Brain microvascular endothelial cell (primary cell): ENCODE data around the gene ZFYVE16.

Experiments used
- DNase-seq: peaks from one replicate; pipeline ENCODE4 v3.0.0-alpha.2; 2020
- H3K27ac ChIP-seq: fragments of 250-450 bp; sonication (Bioruptor Pico); 2 replicates; pipeline ENCODE4 v1.5.1; 2020; ENCODE audit warnings: mild to moderate bottlenecking, moderate library complexity
- H3K27me3 ChIP-seq: fragments of 250-450 bp; sonication (Bioruptor Pico); replicated peaks from 2 replicates; pipeline ENCODE4 v1.5.1; 2020; ENCODE audit warnings: mild to moderate bottlenecking
- H3K36me3 ChIP-seq: fragments of 250-450 bp; sonication (Bioruptor Pico); replicated peaks from 2 replicates; pipeline ENCODE4 v1.5.1; 2020; ENCODE audit warnings: mild to moderate bottlenecking
- H3K4me3 ChIP-seq: 2 replicates; pipeline ENCODE4 v1.5.1; 2011; ENCODE audit warnings: low read depth, mild to moderate bottlenecking, control low read depth, low read length, moderate library complexity
- in situ Hi-C: cut with HindIII; loops from 2 replicates; pipeline ENCODE4 v1.10.0; 2017; ENCODE audit warnings: low sequenced_read_pairs, low pct_ligation_motif_present
- TF ChIP-seq, protein P1 (sequence below): IDR thresholded peaks from 2 replicates; pipeline ENCODE4 v1.5.1; 2011; ENCODE audit warnings: low read depth, mild to moderate bottlenecking, moderate library complexity, low read length, control low read depth, inconsistent platforms; ENCODE audit errors: missing control alignments

ZFYVE16 gene

DNA sequence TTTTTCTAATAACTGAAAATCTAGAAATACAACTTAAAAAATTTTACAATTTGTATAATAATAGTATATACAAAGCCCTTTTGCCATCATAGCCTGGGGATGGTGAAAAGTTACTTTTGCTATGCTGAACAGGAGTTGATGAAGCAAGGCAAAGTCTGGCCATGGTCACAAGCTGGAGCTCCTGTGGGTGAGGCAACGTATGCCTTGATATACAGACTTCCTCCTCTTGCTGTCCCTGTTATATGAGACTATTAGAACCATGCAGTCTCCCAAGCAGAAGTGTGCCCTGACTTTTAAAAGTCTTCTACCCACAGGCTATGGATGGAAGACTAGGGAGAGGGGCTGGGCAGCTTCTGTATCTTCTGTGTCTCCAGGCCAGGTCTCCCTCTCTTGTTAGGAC, 95.8 kb downstream of the ZFYVE16 start:
- H3K4me3 ChIP-seq, result no peak overlapping the region

DNA sequence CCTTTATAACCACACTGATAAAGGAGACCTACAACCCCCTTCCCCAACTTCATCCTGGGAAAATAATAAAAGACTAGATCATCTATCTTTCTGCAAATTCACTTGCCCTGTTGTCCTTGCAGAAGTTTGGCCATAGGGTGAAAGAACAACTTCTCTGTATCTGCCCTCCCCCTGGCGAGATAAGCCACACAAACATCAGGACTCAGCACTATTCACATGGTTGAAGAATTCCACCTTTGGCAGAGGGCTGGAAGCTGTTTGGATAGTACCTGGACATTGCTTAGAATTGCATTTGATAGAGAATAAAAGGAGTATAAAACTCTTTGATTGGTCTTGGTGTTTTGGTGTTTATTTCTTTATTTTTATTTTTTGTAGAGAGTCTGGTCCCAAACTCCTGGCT, 97.0 kb downstream of the ZFYVE16 start:
- Histone ChIP-seq H3K36me3 (no peaks in the 10 kb centered on the region), H3K27ac (no peak overlapping the region)
- in situ Hi-C loops, result no loop called here

More for the DNA sequence above, 95.8 kb downstream of the ZFYVE16 start:
- TF ChIP-seq, protein P1, sequence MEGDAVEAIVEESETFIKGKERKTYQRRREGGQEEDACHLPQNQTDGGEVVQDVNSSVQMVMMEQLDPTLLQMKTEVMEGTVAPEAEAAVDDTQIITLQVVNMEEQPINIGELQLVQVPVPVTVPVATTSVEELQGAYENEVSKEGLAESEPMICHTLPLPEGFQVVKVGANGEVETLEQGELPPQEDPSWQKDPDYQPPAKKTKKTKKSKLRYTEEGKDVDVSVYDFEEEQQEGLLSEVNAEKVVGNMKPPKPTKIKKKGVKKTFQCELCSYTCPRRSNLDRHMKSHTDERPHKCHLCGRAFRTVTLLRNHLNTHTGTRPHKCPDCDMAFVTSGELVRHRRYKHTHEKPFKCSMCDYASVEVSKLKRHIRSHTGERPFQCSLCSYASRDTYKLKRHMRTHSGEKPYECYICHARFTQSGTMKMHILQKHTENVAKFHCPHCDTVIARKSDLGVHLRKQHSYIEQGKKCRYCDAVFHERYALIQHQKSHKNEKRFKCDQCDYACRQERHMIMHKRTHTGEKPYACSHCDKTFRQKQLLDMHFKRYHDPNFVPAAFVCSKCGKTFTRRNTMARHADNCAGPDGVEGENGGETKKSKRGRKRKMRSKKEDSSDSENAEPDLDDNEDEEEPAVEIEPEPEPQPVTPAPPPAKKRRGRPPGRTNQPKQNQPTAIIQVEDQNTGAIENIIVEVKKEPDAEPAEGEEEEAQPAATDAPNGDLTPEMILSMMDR, result no peak
- H3K36me3 ChIP-seq, result no peaks in the 10 kb centered on the region
- H3K27me3 ChIP-seq, result no peaks in the 10 kb centered on the region
- DNase-seq, result no peak
- in situ Hi-C loops, result no loop called here
- H3K27ac ChIP-seq, result no peak overlapping the region

DNA sequence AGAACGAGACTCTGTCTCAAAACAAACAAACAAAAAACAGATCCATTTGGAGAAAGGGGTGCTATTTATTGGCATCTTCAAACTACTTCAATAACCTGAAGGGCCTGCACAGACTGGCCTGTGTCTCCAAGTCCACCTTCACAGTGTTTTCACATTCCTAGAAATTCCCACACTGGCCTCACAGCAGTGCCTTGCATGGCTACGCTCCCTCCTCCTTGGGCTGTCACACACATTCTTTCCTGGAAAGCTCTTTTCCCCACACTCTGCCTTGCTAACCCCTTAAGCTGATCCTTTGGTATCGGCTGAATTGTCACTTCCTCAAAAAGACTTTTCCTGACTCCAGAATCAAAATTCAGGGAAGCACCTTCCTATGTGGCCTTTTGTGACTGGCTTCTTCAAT, 99.8 kb downstream of the ZFYVE16 start:
- Histone ChIP-seq H3K4me3 (no peak overlapping the region), H3K27me3 (no peaks in the 10 kb centered on the region), H3K36me3 (no peaks in the 10 kb centered on the region), H3K27ac (no peak overlapping the region)
- no peak for DNase-seq
- in situ Hi-C loops, result no loop called here
- TF ChIP-seq, protein P1, result no peak

More for the DNA sequence above, 97.0 kb downstream of the ZFYVE16 start:
- no peak overlapping the region for H3K4me3 ChIP-seq
- DNase-seq, result no peak
- TF ChIP-seq, protein P1, result no peak
- H3K27me3 ChIP-seq, result no peaks in the 10 kb centered on the region

DNA sequence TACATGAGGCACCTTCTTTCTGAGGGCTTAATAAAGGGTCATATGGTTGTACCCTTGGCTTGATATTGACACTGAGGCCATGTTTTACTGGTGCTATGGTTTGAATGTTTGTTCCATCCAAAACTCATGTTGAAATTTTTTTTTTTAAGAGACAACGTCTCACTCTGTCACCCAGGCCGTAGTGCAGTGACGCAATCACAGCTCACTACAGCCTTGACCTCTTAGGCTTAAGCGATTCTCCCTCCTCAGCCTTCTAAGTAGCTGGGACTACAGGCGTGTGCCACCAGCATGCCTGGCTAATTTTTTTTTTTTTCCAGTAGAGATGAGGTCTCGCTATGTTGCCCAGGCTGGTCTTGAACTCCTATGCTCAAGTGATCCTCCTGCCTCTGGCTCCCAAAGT, 101.0 kb downstream of the ZFYVE16 start:
- in situ Hi-C loops, result no loop called here
- Histone ChIP-seq H3K27me3 (no peaks in the 10 kb centered on the region), H3K36me3 (no peaks in the 10 kb centered on the region), H3K27ac (no peak overlapping the region), H3K4me3 (no peak overlapping the region)
- DNase-seq, result no peak
- TF ChIP-seq, protein P1, result no peak

DNA sequence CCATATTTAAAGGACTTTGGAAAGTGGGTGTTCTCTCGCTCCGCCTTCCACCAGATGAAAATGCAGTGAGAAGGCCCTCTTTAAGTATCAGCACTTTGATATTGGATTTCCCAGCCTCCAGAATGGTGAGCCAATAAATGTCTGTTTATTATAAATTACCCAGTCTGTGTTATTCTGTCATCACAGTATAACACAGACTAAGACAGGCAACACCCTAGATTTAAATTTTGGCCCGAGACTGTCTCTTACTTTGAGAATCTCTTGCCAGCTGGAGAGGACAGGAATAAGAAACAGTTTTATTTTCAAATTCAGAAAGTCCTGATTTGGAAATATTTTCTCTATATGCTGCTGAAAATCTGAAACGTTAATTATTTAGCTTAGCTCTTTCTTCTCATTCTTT, 101.5 kb downstream of the ZFYVE16 start:
- Histone ChIP-seq H3K27me3 (no peaks in the 10 kb centered on the region), H3K27ac (no peak overlapping the region), H3K36me3 (no peaks in the 10 kb centered on the region), H3K4me3 (no peak overlapping the region)
- DNase-seq, result no peak
- in situ Hi-C loops, result no loop called here
- TF ChIP-seq, protein P1, result no peak

DNA sequence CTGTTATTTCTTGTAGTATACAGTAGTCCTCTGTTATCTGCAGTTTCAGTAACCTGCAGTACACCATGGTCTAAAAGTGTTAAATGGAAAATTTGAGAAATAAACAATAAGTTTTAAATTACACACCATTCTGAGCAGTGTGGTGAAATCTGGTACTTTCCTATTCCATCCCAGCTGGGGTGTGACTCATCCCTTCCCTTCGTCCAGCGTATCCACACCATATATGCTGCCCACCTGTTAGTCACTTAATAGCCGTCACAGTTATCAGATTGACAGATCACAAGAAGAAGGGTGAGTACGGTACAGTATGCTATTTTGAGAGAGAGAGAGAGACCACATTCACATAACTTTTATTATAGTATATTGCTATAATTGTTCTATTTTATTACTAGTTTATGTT, 109.0 kb downstream of the ZFYVE16 start:
- in situ Hi-C loops, result no loop called here
- H3K27ac ChIP-seq, result no peak overlapping the region
- TF ChIP-seq, protein P1, result no peak
- DNase-seq, result peak; percentile 89
- no peak overlapping the region for H3K4me3 ChIP-seq
- H3K27me3 ChIP-seq, result no peaks in the 10 kb centered on the region
- H3K36me3 ChIP-seq, result no peaks in the 10 kb centered on the region
